Stimulated activated CD4-positive, alpha-beta T cell treated with anti-CD3 and anti-CD28 coated beads, TNF-alpha, amount 100 ng/mL, for 1 hour (primary cell): ENCODE measurements around the gene BAIAP2L2.
"Not testable (repeated sequence)": the region's sequence is repeated elsewhere in the genome, so short reads cannot be mapped to it uniquely, and the experiment has no call there.

Experiments
- DNase-seq, 3 donors: peaks; one replicate each; pipeline ENCODE4 v3.0.0-alpha.2; 2020; ENCODE audit warnings: low read depth in 3 of 3, low spot score in 1 of 3

BAIAP2L2 gene

DNA sequence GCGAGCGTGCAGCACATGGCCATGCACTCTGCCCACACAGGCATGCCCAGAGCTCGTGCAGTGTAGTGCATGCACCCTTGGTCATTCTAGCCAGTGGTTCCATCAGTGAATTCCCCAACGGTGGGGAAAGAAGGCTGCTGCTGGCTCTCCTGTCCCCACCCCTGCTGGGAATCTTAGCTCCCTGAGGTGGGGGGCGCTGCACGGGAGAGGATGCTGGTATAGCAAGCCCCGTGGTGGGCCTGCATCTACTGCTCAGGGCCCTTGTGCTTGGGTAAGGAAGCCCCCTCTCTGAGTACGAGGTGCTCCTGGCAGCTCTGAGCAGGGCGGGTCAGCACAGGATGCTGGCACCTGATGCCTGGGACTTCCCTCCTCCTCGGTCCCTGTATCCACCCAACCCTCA is 18.5 kb upstream of the BAIAP2L2 start:
- DNase-seq, result no peak

DNA sequence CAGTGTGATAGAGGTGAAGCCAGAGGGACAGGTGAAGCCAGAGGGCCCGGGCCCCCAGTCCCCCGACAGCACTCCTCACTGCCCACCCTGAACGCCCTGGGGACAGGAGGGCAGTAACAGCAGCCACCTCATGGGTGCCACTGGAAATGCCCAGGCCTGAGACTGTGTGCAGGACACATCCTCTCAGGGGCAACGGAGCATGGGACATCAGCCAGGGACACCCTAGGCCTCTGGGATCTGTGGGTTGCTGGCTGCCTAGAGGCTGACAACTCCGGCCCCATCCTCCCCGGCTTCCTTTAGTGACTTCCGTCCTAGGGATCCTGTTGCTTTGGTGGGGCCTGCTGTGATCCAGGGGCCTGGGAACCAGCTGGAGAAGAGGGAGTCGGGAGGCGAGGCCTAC is 17.4 kb upstream of the BAIAP2L2 start:
- no peak for DNase-seq

DNA sequence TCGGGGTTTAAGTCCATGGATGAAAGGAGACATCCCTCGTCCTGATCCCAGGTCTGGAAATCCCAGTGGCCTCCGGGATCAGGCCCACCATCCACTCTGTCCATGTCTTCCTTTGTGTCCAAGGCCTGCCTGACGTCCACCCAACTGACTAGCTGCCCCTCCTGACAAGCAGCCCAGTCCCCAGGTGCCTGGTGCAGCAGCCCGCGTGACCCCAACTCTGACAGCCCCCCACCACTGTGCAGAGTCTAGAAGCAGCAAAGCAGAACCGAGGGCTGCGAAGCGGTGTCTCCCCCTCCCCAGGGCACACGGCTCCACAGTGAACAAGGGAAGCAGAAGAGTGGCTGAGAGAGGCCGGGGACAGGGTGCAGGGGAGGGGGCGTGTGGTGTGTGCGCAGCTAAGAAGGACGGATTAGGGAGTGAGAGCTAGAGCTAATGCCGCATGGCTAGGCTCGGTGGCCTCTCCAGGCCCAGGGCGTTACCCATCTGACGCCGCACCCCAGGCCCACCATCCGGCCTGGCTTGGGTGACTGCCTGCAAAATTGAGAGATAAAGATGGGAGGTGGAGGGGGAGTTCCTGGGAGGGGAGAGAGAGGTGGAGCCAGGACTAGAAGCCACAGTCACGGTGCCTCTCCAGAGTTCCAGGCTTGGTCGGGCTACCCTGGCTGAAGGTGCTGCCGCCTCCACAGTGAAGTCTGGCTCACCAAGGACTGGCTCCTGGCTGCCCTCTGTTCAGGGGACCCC is 16.6 kb upstream of the BAIAP2L2 start:
- no peak for DNase-seq

DNA sequence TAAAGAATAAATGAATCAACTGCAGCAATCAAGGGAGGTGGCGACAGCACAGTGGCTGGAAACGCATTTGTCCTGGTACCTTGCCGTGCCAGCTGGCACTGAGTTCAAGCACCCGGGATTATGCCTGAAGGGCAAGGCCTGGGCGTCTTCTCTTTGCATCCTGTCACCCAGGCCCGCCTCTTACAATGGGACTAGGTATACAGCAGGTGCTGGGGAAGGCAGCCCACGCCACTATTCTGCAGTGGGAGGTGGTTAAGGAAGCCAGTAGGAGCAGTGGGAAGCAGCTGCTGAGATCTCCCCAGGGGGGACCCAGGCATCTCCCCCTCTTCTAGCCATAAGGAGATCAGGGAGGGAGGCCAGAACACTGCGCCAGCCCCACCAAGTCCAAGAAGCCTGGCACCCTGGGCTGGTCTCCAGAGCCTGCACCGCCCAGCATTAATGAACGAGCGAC is 15.3 kb upstream of the BAIAP2L2 start:
- no peak for DNase-seq

DNA sequence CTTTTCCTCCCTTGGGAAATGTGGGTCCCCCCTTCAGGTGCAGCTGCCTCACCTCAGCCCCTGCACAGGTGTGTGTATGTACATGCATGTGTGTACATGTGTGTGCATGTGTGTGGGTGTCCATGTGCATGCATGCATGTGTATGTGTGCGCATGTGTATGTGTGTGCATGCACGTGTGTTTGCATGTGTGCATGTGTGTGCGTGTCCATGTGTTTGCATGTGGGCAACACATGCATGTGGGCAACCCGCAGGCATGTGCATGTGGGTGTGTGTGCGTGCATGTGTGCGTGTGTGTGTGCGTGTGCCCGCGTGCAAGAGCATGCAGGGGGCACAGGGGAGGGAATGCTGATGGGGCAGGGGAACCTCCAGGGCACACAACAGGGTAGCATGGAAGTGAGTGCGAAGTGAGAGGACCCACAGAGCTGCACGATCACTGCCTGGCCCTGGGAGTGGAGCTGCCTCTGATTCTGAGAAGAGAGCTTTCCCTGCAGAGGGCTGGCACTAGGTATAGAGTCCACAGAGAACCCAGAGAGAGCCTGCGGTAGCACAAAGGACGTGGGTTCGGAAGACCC is 14.6 kb upstream of the BAIAP2L2 start:
- no peak for DNase-seq

DNA sequence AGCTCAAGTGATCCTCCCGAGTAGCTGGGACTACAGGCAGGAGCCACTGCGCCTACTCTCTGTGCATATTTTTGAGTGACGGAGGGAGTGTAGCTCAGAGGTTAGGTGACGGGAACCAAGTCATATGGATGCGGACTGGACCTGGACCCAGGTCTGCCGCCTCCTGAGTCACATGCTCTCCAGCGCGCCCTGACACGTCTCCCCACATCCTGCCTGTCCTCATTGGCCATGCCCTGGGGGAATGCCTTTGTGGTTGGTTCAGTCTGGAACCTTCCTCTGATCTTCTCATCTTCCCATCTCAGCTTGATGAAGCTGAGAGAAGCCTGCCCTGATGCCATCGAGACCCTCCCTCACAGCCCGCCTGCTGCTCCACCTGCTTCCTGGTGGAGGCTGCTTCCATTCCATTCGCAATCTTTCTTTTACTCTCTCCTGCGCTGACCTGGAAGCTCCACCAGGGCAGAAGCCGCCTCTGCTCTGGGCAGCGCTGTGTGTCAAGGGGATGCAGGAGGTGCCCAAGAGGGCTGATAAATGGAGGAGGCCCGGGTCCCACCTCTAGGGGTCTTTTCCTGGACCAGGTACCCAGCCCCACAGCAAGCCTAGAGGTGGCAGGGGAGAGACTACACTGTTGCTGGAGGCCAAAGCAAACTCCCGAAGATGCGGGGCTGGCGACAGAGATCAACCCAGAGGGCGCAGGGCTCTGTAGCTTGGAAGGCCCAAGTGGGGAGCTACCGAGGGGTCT is 13.9 kb upstream of the BAIAP2L2 start:
- DNase-seq, result no peak

DNA sequence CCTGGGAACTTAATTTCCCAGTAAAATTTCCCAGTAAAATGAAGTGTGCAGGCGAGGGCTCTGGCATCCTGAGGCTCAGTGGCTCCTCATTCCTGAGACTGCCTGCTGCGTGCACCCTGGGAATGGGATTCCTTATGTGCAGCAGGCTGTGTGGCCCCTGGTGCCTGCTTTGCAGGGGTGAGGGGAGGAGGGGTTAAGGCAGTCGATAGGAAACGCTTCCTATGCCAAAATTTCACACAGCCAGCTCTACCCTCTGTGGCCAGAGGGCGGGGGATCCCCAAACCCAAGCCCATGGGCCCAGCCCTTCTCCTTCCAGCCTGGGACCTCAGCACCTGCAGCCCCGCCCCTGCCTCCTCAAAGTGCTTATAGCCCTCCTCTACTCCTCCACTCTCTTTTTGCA is 12.1 kb upstream of the BAIAP2L2 start:
- DNase-seq, result no peak

DNA sequence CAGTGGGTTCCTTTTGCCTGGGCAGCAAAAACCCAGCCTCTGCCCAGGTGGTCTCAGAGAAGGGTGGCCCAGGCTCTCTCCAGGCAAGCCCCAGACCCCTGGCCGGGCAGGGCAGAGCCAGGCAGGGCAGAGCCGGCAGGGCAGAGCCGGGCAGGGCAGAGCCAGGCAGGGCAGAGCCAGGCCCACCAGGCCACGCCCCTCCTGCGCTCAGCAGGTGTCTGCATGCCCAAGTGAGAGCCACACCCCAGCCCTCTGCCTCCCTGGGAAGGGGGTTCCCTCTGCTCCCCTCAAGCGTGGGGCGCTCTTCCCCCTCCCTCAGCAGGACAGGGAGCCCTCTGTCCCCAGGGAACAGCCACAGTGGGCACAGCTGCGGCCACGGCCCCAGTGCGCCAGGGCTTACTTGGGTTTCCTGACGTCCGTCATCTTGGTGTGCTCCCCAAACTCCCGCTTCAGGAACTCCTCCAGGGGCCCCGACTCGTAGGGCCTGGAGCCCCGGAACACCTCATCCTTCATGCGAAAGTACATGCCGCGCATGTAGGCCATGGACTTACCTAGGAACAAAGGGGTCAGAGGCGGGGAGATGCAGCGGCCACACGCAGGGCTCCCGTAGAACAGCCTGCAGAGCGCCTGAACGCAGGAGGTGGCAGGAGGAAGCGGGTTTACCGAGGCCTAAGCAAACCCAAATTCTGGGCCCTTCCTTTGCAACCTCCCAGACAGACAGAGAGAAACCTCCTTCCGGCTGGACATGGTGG is 10.1 kb upstream of the BAIAP2L2 start:
- DNase-seq, result no peak

DNA sequence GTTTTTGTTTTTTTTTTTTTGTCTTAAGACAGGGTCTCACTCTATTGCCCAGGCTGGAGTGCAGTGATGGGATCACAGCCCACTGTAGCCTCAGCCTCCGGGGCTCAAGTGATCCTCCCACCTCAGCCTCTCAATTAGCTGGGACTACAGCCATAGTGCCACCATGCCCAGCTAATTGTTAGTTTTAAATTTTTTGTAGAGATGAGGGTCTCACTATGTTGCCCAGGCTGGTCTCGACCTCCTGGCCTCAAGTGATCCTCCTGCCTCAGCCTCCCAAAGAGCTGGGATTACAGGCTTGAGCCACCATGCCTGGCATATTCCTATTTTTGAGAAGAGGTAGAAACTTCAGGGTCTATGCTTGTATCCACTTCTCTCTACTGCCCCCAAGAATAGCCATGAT is 8.3 kb upstream of the BAIAP2L2 start:
- not testable (repeated sequence) for DNase-seq

DNA sequence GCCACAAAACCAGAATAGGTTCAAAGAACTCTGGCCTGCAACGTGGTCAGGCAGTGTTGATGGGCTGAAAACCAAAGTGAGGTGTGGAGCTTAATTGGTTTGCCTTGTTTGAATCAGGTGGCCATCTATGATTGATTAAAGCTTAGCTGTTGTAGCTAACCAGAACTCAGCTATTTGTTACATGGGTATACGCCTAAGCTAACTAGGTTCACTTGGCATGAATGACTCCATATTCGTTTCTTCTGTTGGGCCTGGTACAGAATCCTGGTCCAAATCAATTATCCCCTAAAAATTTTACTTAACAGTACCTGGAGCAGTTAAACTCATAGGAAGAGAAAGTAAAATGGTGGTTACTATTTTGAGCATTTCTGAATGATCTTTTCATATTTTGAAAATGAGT is 7.7 kb upstream of the BAIAP2L2 start:
- DNase-seq, result no peak

DNA sequence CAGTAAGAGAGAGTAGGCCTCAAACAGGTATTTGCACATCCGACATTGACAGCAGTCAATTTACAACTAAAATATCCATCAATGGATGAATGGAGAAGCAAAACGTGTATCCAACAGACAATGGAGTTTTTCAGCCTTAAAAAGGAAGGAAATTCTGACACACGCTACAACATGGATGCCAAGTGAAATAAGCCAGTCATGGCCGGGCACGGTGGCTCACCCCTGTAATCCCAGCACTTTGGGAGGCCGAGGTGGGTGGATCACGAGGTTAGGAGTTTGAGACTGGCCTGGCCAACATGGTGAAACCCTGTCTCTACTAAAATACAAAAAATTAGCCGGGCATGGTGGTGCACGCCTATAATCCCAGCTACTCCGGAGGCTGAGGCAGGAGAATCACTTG is 7.1 kb upstream of the BAIAP2L2 start:
- not testable (repeated sequence) for DNase-seq

DNA sequence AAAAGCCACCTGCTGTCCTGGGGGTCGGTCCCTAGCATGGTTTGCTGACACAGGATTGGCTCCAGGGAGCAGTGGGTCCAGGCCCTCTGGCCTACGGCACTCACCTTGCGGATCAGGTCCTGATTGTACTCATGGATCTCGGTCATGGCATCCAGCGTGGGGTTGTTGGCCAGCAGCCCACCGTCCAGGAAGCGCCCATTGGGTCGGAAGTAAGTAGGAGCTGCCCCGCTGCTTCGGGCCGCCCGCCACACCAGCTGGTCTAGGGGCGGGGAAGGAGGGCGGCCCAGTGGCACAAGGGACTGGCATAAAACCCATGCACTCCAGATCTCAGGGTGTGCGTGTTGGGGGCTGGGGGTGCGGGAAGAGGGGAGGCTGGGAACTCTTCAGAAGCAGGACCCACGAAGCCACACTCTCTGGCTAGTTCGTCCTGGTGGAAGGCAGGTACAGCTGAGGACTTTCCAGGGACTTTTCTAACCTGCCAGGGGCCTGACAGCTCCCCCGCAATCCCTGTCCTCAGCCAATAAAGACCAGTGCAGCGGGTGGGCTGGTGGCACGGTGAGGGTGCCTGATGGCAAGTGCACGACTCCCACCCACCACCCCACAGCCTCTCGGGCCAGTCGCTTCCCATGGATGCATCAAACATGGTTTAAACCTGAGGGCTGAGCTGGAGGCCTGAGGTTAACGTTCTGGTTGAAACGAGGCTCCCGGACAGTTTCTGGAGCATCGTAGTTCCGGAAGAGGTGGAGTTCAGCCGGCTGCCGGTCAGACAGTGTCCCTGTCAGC is 5.1 kb upstream of the BAIAP2L2 start:
- DNase-seq, result no peak

DNA sequence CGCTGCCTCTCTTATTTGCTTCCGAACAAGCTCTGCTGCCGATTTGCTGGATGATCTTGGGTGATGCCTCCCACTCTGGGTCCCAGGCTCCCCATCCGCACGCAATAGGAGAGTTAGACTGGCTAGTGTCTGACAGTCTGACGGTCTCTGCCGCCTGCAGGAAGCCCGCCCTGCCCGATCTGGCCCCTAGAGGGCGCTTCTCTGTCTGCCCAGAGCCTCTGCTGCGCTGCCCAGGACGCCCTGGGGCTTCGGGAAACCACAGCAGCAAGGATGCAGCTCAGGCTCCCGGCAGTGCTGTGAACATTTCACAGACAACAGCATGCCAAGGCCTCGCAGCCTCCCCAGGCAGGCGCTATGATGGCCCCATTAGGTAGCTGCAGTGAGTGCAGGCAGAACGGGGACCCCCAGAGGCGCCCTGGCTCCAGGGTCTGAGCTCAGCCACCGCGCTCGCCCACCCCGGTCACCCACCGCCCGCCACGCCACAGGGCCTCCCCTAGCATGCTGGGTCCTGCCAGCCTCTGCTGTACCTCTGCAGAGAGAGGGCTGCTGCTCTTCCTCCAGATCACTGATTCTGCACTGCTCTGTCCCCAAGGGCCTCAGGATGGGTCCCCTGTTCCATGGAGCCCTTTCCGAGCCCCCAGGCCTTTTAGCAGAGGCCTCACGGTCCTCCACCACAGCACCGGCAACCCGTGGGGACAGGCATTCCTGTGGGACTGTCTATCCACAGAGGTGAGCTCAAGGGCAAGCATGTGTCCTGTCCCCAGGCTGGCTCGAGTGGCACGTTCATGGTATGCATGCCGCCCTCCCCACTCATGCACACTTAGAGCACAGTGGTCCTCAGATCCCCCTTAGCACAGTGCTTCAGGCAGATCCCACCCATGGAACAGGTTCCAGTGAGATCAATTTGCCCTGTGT is 4.3 kb upstream of the BAIAP2L2 start:
- peak; percentile 25 to 71 (median 49) for DNase-seq

DNA sequence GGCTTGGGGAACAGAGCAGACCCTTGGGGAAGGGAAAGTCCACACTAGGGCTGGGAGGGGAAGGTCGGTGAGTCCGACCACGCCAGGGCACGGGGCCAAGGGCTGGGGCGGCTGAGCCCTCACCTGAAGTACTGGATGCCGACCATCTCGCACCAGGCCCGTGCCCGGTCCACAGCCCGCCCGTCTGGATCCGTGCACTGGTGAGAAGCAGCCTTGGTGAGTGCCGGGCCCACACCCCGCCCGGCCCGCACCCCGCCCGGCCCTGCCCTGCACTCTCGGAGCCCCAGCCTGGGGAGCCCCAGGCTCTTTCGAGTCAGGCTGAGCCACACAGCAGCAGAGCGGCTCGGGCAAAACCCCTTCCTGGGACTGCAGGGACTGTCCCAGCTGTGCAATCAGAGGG is 1.9 kb upstream of the BAIAP2L2 start:
- no peak for DNase-seq

DNA sequence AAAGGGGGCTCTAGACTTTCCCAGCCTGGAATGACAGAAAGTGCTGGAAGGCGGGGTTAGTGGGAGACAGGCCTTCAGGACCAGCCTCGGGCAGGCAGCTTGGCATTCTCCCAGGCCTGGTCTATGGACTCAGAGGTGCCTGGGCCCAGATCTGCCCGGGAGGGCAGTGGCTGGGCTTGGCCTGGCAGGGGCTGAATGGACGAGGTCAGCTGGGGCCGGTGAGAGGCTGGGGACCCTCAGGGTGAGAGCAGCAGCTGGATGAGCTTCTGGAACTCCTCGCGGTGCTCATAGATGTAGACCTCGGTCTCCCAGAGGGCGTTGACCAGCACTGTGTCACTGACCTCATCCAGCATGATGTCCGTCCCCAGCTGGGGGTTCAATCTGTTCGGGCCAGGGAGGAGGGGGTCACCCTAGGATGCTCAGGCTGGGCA is 1.5 kb upstream of the BAIAP2L2 start:
- DNase-seq, result no peak

DNA sequence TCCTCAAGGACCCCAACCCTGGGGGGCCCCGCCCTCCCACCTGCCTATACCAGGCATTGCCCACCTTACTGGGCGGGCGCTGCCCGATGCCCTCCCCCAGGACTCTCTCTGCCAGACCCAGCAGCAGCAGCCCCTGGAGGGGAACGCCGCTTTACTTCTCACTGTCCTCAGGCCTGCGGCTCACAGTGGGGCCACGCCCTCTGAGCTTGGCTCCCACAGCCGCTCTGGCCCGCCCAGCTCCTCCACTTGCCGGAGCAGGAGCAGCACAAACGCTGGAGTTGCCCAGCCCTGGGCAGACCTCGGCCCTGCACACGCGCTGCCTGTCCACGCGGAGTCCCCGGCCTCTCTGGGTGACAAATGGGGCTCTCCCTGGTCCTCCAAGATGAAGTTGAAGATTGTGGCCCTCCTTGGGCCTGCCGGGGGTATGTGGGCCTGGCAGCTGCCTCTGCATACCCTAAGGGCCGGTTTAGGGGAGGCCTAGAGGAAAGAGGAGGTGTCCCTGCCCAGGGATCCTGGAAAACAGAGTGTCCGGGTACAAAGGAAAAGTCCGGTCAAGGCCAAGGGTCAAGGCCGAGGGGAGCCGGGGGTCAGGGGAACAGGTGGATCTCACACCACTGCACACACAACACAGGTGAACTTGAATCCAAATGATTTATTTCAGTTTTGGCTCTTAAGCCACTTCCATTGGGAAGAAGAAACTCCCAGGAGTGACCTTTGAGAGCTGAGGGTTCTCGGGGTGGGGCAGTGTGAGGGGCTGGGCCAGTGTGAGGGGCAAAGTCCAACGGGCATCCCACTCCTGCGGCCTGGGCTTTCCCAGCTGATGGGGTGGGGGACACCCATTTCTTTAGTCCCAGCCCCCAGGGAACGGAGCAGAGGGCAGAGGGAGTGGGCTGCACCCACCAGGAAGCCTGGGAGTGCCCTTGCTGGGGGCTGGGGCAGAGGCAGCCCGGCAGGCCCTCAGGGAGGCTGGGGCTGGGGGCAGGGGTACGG is 674 bp upstream of the BAIAP2L2 start:
- no peak for DNase-seq

DNA sequence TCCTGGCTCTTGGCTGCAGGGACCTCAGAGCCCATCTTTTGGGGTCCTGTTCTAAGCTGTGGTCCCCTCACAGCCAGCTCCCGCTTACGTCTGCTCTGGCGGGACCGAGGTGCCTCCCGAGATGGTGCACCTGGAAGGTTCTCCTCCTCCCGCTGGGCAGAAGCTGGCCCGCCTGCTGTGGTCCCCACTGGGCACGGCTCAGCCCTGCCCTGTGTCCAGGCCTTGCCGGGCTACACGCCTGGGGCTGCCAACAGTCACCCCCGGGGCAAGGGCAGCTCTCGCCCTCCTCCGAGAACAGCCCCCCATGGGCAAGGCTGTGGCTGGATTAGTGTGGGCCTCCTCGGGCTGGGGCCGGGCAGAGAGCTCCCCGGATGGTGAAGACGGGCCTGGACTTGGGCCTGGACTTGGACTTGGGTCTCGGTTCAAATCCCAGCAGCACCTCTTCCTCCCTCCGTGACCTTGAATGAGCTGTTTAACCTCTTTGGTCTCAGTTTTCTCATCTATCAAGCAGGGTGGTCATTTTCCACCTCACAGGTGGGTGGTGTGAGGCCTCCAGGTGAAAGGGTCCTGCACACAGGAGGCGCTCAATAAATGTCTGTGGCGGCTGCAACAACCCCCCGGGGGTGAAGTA is 998 bp downstream of the BAIAP2L2 start:
- no peak for DNase-seq
